Retinal pigment epithelial cell (primary cell): ENCODE results near the gene LCN10.

Source experiments
- DNase-seq: peaks from one replicate; pipeline ENCODE4 v3.0.0-alpha.2; 2010; ENCODE audit warnings: low read depth
- H3K4me3 ChIP-seq: 2 replicates; pipeline ENCODE4 v1.5.1; 2011; ENCODE audit warnings: mild to moderate bottlenecking, low read length, control low read depth, moderate library complexity
- CTCF ChIP-seq: conservative IDR thresholded peaks from 2 replicates; pipeline ENCODE4 v1.5.1; 2011; ENCODE audit warnings: low read depth, low read length, control low read depth, inconsistent platforms

The LCN10 gene

GRCh38 chr9:136740069-136740468, 2.7 kb downstream of the LCN10 start:
- H3K4me3 ChIP-seq: no peak overlapping the region
- no peak for TF ChIP-seq CTCF
- no peak for DNase-seq

GRCh38 chr9:136739509-136739908, 3.2 kb downstream of the LCN10 start:
- TF ChIP-seq CTCF: no peak
- no peak for DNase-seq
- no peak overlapping the region for H3K4me3 ChIP-seq

- H3K4me3 ChIP-seq: no peak overlapping the region
- DNase-seq: no peak
- no peak for TF ChIP-seq CTCF
Measured at GRCh38 chr9:136738960-136739359, 3.8 kb downstream of the LCN10 start.

- H3K4me3 ChIP-seq: no peak overlapping the region
- no peak for DNase-seq
- TF ChIP-seq CTCF: no peak
Measured at GRCh38 chr9:136735812-136736480, 6.8 kb downstream of the LCN10 start.

- TF ChIP-seq CTCF: no peak
- no peak for DNase-seq
- no peak overlapping the region for H3K4me3 ChIP-seq
Measured at GRCh38 chr9:136734837-136735496, 7.8 kb downstream of the LCN10 start.

- no peak for TF ChIP-seq CTCF
- no peak for DNase-seq
- H3K4me3 ChIP-seq: no peak overlapping the region
Measured at GRCh38 chr9:136733611-136734010, 9.1 kb downstream of the LCN10 start.
